Measurements from ENCODE around the gene PSPH. TPM values are rescaled to one million over a fixed set of nuclear protein-coding genes. Genes with fewer than 3 reads are reported as not detected.

Gene PSPH
- total RNA-seq, 1 donor from 2014 or later = 42.4 TPM

DNA sequence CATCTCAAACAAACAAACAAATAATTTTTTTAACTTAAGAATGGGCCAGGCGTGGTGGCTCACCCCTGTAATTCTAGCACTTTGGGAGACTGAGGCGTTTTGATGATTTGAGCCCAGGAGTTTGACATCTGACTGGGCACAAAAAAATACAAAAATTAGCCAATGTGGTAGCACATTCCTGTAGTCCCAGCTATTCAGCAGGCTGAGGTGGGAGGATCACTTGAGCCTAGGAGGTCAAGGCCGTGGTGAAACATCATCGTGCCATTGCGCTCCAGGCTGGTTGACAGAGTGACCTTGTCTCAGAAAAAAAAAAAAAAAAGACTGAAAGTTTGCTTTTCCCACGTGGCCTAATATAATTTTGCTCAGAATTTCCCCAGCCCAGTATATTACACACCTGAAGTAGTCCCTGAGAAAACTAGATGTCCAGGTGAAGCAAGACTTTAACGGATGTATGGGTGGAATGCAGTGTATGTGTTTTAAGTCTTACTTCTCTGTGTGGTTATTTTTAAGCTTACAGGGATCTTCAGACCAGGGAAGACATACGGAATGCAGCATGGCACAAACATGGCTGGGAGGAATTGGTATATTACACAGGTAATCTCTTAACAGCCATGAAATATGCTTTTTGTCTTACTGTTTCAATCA lies 54.3 kb downstream of the PSPH start:
- no peak for DNase-seq

DNA sequence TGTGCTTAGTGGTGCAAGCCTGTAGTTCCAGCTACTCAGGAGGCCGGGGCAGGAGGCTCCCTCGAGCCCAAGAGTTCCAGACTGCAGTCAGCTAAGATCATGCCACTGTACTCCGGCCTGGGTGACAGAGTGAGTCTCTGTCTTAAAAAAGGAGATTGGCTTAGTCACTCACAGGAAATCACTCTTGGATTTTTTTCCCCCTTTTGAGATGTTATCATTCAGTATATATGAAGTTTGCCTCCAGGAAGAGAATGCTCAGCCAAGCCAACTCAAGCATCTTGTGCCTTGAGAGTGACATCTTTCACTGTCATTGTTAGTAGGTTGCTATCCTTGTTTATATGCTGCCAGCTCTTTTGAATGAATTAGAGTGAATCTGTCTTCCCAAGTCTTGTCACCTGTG lies 58.9 kb downstream of the PSPH start:
- no peak for DNase-seq

DNA sequence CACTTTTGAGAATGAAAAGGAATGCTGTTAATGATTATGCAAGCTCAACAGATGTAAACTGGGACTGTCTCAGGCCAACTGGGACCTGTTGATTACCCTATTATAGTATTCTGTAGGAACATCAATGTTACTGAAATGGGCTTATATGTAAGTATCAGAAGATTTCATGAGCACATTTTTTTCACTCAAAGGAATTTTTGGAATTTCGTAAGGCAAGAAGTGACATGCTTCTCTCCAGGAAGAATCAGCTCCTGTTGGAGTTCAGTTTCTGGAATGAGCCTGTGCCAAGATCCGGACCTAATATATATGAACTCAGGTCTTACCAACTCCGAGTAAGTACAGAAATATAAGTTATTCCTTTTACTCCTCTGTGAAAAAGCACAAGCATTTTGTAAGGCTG lies 67.7 kb downstream of the PSPH start:
- DNase-seq = no peak

DNA sequence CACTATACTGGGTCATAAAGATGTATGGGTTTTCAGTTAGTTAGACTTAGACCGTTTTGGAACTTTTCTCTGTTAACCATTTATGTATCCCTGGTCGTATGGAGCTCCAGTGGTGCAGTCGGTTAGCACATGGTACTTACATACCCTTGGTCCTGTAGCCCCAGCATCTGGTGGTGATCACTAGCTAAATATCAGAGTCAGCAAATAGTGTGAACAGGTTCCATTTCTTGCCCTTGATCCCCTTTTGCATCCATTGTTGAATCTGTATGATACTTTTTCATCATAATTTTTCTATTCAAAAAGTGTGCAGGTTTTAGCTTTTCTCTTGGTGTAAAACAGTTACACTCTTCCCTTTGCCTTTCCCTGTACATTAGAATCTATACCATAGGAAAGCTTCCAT lies 71.0 kb downstream of the PSPH start:
- DNase-seq = no peak

DNA sequence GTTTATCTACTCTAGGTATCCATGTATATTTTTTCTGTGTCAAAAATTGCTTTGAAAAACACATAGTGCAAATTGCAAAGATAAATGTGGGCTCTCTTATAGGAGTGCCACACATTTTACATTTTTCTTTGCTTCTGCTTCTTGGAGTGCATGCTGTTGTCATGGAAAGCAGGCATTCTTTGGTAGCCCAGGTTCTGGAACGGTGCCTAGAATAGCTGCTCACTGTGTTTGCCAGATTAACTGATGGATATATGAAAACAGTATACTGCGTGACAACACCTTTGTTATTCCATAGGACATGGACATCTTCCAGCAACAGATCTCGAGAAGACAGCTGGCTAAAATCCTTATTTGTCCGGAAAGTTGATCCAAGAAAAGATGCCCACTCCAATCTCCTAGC lies 73.4 kb downstream of the PSPH start:
- DNase-seq = peak; percentile 85

DNA sequence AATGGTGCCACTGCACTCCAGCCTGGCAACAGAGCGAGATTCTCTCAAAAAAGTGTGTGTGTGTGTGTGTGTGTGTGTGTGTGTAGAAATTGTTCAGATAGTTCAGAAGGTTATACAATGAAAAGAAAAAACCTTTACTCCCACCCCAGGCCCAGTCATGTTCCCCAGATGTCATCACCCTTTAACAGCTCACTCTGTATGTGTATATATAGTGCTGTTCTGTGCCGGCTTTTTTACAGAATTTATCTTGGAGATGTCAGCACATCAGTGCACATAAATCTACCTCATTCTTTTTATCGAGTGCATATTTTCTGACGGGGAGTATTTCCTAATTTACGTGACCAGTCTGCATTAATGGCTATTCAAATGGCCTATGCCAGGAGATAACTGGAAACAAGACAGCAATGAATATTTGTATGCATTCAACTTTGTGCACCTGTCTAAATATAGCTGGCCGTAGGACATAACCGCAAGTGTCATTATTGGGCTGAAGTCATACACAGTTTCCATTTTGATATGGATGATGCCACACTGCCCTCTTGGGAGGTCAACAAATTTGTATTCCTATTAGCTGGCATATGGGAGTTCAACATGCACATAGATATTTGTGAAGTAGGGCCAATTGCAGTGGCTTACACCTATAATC lies 75.1 kb downstream of the PSPH start:
- DNase-seq = no peak

DNA sequence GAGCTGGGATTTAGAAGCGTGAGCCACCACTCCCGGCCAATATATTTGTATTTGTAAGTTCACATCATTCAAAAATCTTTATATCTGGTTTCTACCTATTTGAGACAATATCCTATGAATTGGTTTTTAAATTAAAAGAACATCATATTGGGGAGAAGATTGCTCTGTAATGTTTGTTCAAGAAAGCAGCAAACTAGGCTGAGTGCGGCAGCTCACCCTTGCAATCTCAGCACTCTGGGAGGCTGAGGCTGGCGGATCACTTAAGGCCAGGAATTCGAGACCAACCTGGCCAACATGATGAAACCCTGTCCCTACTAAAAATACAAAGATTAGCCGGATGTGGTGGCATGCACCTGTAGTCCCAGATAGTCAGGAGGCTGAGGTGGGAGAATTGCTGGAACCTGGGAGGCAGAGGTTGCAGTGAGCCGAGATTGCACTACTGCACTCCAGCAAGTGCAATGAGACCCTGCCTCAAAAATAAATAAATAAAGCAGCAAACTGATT lies 77.4 kb downstream of the PSPH start:
- no peak for DNase-seq

DNA sequence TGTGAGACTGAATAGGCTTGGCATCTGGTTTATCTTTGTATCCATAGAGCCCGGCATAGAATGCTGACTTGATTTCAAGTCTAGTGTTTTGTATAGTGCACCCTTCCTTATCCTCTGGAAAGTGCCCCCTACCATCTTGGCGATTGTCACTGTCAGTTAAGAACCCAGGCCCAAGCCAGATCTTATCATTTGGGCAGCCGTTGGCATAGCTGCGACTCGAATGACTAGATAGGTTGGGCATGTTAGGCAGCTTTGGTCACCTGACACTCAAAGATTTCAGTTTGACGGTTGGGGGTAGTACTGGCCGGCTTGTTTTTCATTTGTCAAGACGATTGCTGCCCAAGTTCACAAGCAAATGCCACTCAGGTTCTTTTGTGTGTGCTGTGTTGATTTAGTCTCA lies 80.3 kb downstream of the PSPH start:
- no peak for DNase-seq

GRCh38 chr7:55970561-55970960 lies 80.7 kb downstream of the PSPH start:
- no peak for DNase-seq

DNA sequence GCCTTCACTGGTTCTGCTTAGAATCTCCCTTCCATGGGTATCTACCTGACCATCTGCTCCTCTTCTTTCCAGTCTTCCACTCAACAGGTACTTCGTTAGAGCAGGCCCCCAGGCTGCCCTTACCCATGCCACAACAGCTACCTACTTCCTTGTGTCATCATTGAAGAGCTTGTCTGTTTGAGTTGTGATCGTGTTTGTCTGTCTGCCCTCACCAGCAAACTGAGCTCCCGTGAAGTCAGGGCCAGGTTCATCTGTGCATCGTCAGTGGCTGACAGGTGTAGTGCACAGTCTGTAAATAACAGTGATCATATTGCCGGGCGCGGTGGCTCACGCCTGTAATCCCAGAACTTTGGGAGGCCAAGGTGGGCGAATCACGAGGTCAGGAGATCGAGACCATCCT lies 81.9 kb downstream of the PSPH start:
- DNase-seq = no peak

DNA sequence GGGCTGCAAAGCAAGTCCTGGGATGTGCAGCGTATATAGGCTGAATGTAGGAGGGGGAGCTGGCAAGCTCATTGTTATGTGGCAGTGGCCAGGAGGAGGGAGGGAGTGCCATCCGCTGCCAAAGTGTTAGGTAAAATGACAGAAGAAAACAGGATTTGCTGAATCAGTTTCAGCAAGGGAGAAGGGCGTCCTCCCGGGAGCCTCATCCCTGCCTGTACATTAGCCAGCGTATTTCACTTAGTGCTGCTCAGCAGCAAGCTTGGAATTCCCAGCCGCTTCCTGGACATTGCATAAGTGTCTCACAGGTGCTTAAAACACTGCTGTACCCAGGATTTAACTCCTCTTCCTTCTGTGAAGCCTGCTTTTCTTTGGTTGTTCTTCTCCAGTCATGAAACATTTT lies 84.4 kb downstream of the PSPH start:
- no peak for DNase-seq

GRCh38 chr7:55965805-55966421 lies 85.3 kb downstream of the PSPH start:
- DNase-seq = no peak

- no peak for DNase-seq
Measured at GRCh38 chr7:55965100-55965470, 86.2 kb downstream of the PSPH start.

GRCh38 chr7:55964261-55965099 lies 86.8 kb downstream of the PSPH start, which contains the start of gene NIPSNAP2:
Gene NIPSNAP2, plus strand, starts transcription at chr7:55964585. Its CDS starts 25 bp downstream, at chr7:55964610.
- peak; percentile 69 for DNase-seq

- no peak for DNase-seq
Measured at GRCh38 chr7:55963584-55964168, 87.6 kb downstream of the PSPH start.

- DNase-seq = no peak
Measured at GRCh38 chr7:55962014-55962413, 89.2 kb downstream of the PSPH start.

Other genes with a start within 250 kb of the PSPH start
- not detected in 2 replicates for gene SEPTIN14, start 188.7 kb downstream of the PSPH start, total RNA-seq
- gene ZNF713, start 164.0 kb downstream of the PSPH start, total RNA-seq = 3.4 and 4.1 TPM in 2 replicates
- 11.8 and 17.7 TPM in 2 replicates for gene MRPS17, start 99.6 kb downstream of the PSPH start, total RNA-seq
- 37.3 and 43.8 TPM in 2 replicates for gene NIPSNAP2, start 86.9 kb downstream of the PSPH start, total RNA-seq
- 201 and 240 TPM in 2 replicates for gene CCT6A, start 321 bp upstream of the PSPH start, total RNA-seq
- gene SUMF2, start 12.8 kb upstream of the PSPH start, total RNA-seq = 193 and 206 TPM in 2 replicates
- 0.34 and 0.60 TPM in 2 replicates for gene PHKG1, start 41.5 kb upstream of the PSPH start, total RNA-seq
- gene CHCHD2, start 55.0 kb upstream of the PSPH start, total RNA-seq = 216 and 387 TPM in 2 replicates
- not detected in 2 replicates for gene NUPR2, start 65.0 kb upstream of the PSPH start, total RNA-seq